CD4-positive, alpha-beta T cell treated with Interleukin-17A for 4 hours (primary cell): ENCODE measurements around the gene KRTAP19-1.
A peak's percentile ranks its signal among the peaks of the same experiment; 100 is the strongest.
"Not testable (repeated sequence)": the region's sequence is repeated elsewhere in the genome, so short reads cannot be mapped to it uniquely, and the experiment has no call there.

Experiments
- DNase-seq: peaks from one replicate; pipeline ENCODE4 v3.0.0-alpha.2; 2020; ENCODE audit warnings: mixed read lengths

The KRTAP19-1 gene

DNA sequence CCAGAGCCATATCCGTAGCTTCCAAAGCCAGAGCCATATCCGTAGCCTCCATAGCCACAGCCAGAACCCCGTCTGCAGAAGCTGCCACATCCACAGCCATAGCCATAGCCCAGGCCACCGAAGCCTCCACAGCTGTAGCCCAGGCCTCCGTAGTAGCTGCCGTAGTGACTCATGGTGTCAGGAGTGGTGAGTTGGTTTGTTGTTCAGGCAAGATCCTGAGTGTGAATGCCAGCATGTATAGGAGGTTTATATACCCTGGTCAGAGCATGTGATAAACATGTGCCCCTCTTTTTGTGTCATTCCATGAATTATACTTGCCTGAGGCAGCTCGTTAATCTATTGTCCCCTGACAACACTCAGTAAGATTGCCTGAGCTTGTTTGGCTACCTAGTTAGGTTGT is at the start of gene KRTAP19-1:
Gene KRTAP19-1, minus strand, starts transcription at position 223 of the 400 bp plus-strand sequence. Its CDS starts 50 bp downstream, at position 173.
- DNase-seq, result no peak

DNA sequence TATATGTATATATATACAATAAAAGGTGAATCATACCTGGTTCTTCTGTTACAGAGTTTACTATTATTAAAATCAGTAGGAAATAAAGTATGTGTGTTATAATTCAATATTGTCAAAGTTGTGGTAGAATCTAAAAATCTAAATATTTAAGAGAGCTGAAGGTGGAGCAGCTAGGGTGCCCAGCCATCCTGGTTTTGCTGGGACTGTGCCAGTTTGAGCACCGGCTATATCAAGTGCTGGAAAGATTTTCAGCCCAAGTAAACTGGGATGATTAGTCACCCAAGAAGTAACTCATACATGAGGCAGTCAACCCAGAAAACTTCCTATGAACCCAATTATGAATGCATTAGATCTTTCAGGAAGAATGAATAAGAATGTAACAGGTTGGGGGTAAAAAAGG is 38.7 kb upstream of the KRTAP19-1 start:
- no peak for DNase-seq

DNA sequence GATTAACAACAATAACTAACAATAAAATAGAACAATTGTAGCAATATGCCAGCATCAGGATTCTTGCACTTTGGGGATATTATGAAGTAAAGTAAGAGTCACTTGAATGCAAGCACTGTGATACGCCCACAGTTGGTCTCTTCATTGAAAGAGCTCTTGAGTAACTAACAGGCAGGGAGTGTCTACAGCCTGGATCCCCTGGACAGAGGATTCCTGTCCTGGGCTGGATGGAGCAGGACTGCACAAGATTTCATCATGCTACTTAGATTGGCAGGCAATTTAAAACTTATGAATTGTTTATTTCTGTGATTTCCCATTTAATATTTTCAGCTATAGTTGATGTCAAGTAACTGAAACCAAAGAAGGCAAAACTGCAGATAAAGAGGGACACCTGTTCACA is 35.5 kb upstream of the KRTAP19-1 start:
- no peak for DNase-seq

DNA sequence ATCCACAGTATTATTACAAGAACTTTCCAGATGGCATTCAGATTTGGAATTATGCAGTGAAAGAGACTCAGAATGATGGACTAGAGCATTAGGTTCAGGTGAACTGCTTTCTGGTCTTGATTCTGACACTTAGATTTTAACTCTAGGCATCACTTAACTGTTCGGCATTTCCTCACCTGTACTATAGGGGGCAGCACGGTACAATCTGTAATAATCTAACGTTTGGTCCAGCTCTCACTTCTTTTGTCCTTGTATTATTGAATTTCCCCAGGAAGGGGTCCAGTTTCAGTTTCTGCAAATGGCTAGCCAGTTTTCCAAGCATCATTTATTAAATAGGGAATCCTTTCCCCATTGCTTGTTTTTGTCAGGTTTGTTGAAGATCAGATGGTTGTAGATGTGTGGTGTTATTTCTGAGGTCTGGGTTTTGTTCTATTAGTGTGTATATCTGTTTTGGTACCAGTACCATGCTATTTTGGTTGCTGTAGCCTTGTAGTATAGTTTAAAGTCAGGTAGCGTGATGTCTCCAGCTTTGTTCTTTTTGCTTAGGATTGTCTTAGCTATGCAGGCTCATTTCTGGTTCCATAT is 25.5 kb upstream of the KRTAP19-1 start:
- DNase-seq, result not testable (repeated sequence)

DNA sequence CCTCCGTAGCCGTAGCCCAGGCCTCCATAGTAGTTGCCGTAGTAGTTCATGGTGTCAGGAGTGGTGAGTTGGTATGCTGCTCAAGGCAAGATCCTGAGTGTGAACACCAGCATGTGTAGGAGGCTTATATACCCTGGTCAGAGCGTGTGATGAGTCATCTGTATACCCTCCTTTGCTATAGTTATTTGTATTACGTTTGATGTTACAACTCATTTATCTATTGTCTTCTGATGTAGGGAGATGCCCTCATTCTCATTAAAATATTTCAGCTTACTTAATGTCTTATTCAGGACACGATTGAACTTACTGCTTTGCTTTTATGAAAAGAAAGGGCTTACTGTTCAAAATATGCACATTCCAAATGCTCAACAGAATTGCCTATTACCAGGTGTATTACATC is 21.9 kb upstream of the KRTAP19-1 start, which contains the start of gene KRTAP19-5:
Gene KRTAP19-5, minus strand, starts transcription at position 101 of the 400 bp plus-strand sequence. Its CDS starts 51 bp downstream, at position 50.
- DNase-seq, result no peak

DNA sequence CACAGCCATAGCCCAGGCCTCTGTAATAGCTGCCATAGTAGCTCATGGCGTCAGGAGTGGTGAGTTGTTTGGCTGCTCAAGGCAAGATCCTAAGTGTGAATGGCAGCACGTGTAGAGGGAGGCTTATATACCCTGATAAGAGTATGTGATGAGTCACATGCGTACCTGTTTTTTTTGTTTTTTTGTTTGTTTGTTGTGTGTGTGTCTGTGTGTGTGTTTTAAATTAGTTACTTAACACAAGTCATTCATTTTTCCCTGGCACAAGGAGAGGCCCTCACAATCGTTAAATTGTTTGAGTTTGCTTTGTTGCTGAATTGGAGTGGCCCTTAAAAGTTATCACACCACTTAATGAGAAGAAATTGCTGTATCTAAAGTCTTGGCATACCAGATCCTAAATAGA is 16.9 kb upstream of the KRTAP19-1 start, which contains the start of gene KRTAP19-4:
Gene KRTAP19-4, minus strand, starts transcription at position 101 of the 400 bp plus-strand sequence. Its CDS starts 55 bp downstream, at position 46.
- DNase-seq, result no peak

DNA sequence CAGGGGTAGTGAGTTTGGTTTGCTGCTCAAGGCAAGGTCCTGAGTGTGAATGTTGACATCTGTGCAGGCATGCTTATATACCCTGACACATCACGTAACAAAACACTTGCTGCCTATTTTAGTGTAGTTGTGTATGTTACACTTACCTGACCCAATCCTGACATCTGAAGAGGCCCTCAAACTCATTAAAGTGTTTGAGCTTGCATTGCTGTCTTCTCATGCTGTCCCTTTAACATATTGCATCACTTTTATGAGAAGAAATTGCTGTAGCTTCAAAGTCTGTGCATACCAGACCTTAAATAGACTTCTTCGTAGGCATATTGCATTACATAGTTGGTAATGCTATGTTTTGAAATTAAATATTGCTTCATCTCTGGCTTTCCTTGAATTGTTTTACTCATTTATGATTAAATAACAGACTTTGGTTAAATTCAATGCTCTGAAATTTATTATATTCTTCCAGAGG is 11.8 kb upstream of the KRTAP19-1 start, which contains the start of gene KRTAP19-3:
Gene KRTAP19-3, minus strand, starts transcription at position 51 of the 466 bp plus-strand sequence. CDS start 56 bp downstream, outside the sequence.
- DNase-seq, result no peak

DNA sequence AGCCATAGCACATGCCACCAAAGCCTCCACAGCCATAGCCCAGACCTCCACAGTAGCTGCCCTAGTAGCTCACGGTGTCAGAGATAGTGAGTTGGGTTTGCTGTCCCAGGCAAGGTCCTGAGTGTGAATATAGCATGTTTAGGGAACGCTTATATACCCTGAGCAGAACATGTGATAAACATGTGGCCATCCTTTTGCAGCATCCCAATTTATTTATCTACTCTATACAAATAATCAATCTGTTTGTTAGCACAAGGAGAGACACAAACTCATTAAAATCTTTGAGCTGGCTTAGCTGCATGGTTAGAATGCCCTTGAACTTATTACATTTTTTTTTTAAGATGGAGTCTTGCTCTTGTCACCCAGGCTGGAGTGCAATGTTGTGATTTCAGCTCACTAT is 7.2 kb upstream of the KRTAP19-1 start, which contains the start of gene KRTAP19-2:
Gene KRTAP19-2, minus strand, starts transcription at position 101 of the 400 bp plus-strand sequence. Its CDS starts 88 bp downstream, at position 13.
- no peak for DNase-seq

DNA sequence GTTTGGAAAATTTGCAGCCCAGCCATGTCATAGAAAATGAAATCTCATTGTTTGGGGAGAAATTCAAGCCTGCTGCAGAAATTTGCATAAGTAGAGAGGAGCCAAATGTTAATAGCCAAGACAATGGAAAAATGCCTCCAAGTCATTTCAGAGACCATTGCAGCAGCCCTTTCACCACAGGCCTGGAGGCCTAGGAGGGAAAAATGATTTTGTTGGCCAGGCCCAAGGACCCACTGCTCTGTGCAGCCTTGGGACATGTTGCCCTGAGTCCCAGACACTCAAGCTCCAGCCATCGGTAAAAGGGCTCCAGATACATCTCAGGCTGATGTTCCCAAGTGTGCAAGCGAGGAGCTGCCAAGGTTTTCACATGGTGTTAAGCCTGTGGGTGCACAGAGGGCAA is 6.0 kb upstream of the KRTAP19-1 start:
- no peak for DNase-seq

DNA sequence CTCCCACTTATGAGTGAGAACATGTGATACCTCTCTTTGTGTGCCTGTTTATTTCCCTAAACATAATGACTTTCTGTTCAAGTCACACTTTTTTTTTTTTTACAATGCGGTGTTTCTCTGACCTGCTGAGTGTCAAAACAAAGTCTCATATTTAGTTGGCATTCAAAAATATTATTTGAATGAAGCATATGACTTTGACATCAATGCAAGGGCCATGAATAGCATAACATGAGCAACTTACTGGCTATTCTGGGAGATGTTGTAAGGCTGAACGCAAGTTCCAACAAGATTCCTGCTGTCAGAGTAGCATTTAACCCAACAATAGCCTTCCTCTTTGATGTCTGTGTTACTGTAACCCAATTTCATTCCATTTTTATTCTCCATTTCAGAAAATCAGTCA is 2.0 kb upstream of the KRTAP19-1 start:
- no peak for DNase-seq

DNA sequence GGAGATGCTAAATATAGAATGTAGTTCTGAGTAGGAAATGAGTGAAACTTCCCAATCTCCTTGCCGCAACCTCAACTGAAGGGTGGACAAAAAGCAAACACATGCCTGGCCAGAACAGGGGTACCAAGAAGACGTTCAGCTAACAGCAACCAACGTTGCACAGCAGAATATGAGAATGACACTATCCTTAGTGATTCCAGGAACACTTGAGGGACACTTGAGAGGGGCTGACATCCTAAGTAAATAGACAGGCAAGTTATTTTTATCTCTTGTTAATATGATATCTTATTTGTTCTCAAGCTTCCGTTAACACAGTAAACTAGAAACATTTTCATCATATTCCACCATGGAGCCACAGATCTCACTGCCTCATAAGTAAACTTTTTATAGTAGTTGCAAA is 908 bp downstream of the KRTAP19-1 start:
- DNase-seq, result no peak

DNA sequence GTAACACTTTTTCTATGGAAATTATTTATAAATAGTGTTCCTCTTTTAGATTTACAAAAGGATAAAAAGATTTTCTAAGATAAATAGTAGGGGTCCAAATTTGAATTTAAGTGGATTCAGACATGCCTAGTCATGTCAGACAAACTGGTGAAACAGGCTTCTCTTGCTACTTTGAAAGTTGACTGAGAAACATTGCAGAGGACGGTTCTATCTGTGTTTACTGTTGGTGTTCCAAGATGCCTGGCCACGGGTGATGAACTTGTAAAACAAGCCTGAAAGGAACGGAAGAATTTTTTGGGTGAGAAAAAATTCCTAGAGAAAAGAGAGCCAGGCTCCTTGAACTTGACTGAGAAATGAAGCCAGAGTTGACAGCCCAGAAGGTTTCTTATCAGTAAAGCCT is 2.2 kb downstream of the KRTAP19-1 start:
- no peak for DNase-seq

DNA sequence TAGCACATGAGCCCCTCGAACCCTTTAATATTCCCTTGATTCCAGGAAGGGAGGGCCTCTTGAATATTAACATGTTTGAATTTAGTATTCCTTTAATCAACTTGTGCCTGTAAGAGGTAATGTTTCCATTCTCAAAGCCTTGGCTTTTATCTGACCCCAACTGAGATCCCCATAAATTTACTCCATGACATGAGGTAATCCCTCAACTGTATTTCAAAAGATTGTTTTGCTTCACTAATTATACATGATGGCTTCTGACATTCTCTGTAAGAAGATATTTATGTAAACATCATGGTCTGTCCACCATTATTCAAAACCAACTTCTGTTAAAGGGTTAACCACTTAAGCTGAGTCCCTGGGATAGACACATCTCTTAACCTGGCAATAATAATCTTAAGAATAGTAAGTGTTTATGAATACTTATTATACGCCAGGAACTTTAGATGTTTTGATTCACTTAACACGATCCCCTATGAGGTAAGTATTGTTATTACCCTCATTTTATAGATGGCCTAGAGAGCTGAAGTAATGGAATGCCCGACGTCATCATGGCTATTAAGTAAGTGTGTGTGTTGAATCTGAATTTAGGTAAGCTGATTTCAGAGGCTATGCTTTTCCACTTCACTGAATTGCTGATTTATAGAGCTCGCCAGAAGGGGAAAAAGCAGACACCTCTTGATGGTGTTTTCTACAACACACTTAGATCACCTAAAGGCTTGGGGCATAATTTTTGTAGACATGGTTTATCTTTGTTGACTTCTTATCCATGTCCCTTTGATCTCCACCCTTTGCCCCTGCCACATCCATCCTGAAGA is 11.1 kb downstream of the KRTAP19-1 start:
- DNase-seq, result no peak

DNA sequence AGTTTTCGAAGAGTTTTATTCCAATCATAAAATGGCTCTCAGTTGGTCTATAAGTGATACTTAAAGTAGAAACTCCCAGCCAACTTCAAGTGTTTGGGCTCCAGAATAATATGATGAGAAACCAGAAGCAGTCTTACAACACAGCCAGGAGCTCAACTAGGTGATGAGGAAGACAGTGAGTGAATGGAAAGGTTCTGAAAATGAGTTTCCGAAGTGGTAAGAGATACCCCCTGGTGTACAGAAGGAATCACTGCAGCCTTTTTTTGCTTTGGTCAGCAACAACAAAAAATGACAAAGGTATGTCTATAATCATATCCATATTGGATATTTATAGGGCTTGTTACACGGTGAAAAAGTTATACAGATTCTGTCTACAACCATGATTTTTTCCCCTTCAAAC is 16.5 kb downstream of the KRTAP19-1 start:
- no peak for DNase-seq

DNA sequence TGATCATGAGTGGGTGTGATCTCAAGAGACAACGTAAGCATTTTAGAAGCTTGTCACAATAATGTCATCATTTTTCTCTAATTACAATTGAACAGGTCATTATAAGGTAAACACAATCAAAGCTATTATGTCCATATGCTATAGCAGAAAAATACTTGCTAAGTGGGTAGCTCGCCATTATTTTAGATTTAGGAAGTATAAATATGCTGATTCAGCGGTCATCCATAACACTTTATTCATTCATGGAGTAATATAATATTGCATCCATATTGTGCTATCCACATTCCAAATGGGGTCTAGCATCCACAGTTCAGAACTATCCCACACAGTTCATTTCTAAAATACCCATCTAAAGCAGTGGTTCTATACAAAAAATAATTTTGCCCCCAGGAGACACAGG is 31.7 kb downstream of the KRTAP19-1 start:
- DNase-seq, result no peak

DNA sequence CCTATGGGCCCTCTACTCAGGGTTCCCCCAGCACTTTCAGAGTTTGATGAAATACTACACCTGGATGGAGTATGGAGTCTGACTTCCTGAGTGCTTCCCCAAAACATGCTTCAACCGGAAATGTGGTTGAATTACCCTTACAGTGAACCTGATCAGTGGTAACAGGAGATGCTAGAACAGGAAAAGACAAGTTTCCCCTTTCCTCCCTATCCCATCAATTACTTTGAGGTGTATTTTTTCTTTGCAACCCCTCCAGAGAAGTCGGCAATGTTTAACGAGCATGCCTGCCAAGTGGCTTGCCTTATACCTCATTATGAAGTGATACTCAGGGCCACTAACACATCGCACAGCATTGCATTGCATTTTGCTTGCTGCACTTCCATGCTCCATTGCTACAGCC is 33.1 kb downstream of the KRTAP19-1 start:
- no peak for DNase-seq

DNA sequence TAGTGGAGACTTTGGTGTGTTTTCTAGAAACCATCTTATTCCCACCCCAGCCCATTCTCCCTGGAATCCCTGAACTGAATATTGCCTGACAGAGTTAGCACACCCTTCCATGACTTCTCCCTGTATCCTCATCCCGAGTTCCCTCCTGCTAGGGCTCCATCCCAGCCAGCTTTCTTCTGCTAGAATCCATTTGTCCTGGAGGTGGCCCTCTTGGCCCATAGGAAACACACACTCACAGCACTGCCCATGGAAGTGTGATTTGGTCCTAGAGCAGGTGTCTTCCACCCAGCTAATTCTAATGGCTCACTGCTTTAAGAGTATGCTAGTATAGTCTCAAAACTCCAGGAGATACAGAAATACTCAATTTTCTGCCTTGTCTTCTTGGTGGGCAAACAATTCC is 36.0 kb downstream of the KRTAP19-1 start:
- DNase-seq, result no peak

DNA sequence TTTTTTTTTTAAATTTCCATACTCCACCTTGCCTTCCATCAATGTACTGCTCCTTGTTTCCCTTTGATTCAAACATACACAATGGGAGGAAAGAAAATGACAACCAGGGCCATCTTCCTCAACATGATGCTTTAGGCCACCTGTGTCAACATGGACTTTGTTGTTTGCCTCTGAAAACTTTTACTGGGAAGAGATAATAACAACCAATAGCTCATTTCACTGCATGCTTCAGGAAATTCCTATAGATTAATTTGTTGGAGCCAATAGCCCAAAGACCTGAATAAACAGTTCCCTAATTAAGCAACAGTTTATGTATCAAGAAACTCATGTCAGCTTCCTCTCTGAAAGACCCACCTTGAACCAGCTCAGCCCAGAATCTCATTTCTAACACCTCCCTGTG is 36.9 kb downstream of the KRTAP19-1 start:
- no peak for DNase-seq

DNA sequence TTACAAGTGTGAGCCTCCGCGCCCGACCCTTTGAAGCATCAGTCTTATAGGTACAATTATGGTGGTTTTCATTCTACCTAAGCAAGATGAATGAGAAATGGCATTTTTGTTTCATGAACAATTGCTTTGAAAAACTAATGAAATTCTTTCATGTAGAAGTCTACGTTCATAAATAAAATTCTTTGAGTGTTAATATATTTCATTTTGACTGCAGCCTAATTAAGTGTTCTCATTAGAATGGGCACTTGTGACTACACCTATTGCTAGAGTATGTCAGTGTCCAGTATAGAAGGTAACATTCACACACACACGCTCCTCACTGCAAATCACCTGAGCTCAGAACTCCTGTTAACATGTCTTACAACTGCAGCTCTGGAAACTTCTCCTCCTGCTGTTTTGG is 40.2 kb downstream of the KRTAP19-1 start, which contains the start of gene KRTAP15-1:
Gene KRTAP15-1, plus strand, starts transcription at position 301 of the 400 bp plus-strand sequence. Its CDS starts 53 bp downstream, at position 354.
- DNase-seq, result no peak

DNA sequence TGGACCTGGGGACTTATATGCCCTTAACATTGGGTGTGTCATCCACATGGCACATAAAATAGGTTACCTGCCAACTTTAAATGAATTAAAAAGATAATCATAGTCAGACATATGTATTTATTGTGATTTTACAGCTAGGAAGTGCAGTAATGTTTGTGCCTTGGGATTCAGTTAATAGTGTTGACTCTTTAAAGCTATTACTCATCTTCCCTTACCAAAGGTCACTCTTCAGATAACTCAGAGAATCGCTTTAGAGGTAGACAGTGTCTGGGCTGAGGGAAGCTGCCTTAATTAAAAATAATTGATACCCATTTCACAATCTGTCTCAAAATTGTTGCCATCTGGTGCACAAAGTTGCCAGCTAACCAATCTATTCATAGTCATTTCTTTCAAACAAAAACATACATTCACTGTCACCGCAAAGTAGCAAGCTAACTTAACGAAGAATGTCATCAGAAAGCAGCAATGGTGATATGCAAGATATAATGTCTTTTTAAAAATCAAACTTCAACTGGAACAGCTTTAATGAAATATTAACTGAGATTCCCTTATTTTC is 43.1 kb downstream of the KRTAP19-1 start:
- no peak for DNase-seq

DNA sequence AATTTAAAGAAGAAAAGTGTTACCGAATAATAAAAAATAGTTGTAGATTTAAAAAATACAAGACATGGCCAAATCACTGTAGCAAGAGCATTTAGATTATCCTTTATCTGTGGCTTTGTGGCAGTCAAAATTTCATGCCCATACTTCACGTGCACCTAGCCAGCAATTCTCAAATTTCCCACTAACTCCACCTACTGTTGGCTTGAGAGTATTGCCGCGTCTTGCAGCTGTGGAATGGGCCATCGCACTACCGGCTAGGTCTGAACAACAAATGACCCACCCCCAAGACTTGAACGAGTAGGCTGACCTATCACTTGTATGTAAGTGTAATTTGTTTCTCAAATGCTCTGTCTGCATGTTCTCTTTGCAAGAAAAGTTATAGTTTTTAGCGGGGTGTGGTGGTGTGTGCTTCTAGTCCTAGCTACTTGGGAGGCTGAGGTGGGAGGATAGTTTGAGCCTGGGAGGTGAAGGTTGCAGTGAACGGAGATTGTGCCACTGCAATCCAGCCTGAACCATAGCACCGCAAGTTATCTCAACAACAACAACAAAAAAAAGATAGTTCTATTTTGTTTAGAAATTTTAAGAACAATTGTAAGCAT is 46.0 kb downstream of the KRTAP19-1 start:
- DNase-seq, result peak; percentile 2

DNA sequence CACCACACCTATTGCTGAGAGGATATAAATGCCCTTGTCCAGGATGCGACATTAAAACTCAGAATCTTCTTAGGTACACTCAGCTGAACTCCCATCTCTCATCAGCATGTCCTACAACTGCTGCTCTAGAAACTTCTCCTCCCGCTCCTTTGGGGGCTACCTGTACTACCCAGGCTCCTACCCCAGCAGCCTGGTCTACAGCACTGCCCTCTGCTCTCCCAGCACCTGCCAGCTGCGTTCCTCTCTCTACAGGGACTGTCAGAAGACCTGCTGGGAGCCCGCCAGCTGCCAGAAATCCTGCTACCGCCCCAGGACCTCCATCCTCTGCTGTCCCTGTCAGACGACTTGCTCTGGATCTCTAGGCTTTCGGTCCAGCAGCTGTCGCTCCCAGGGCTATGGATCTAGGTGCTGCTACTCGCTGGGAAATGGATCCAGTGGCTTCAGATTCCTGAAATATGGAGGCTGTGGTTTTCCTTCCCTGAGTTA is 50.0 kb downstream of the KRTAP19-1 start, which contains the start of gene KRTAP13-4:
Gene KRTAP13-4, plus strand, starts transcription at position 51 of the 486 bp plus-strand sequence. Its CDS starts 56 bp downstream, at position 107.
- DNase-seq, result no peak
